RWPE1 (cell line): ENCODE data around the gene OBP2B.

Experiments
- CTCF ChIA-PET: fragments of 350-600 bp; sonication (Branson Sonifier 250); formaldehyde crosslinking; extraction: SDS; loops from one replicate; lab custom pipeline; 2021; lab: Yijun Ruan, JAX
- POLR2A ChIA-PET: fragments of 400-600 bp; formaldehyde crosslinking; extraction: SDS; loops from one replicate; lab custom pipeline; 2020; ENCODE audit warnings: antibody characterized with exemption; ENCODE audit not compliant: low non-redundant PET; lab: Yijun Ruan, JAX
- DNase-seq: peaks from one replicate; pipeline ENCODE4 v3.0.0; 2012; ENCODE audit warnings: low spot score
- H3K27ac ChIP-seq: fragments of 450-650 bp; 2 replicates; pipeline ENCODE4 v1.5.1; 2017
- TF ChIP-seq, protein P1 (sequence below): fragments of 450-650 bp; conservative IDR thresholded peaks from 2 replicates; pipeline ENCODE4 v1.5.1; 2017; ENCODE audit warnings: low read depth, mild to moderate bottlenecking

OBP2B gene

DNA sequence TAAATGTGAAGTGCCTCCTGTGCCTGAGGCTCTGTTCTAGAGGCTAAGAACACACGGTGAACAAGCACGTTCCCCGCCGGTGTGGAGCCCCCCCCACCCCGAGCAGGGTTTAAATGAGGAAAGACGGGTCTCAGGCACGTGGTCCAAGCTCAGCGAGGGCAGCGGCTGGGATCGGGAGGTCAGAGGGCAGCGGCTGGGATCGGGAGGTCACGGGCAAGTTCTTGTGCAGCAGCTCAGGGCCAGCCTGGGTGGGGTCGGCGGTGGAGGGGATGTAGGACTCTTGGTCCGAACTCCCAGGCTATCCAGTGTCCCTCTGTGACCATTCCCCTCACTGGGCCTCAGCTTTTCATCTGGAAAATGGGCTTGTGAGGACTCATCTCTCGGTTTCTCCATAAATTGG lies 42.7 kb downstream of the OBP2B start:
- no peak overlapping the region for H3K27ac ChIP-seq
- CTCF ChIA-PET = interaction anchor here (0.7 to 0.9 kb wide), 2 partner anchors 11 to 14 kb away, joined by 3 to 5 read pairs; no protein-coding TSS in a partner anchor
- no peak for DNase-seq
- TF ChIP-seq, protein P1, sequence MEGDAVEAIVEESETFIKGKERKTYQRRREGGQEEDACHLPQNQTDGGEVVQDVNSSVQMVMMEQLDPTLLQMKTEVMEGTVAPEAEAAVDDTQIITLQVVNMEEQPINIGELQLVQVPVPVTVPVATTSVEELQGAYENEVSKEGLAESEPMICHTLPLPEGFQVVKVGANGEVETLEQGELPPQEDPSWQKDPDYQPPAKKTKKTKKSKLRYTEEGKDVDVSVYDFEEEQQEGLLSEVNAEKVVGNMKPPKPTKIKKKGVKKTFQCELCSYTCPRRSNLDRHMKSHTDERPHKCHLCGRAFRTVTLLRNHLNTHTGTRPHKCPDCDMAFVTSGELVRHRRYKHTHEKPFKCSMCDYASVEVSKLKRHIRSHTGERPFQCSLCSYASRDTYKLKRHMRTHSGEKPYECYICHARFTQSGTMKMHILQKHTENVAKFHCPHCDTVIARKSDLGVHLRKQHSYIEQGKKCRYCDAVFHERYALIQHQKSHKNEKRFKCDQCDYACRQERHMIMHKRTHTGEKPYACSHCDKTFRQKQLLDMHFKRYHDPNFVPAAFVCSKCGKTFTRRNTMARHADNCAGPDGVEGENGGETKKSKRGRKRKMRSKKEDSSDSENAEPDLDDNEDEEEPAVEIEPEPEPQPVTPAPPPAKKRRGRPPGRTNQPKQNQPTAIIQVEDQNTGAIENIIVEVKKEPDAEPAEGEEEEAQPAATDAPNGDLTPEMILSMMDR = no peak
- POLR2A ChIA-PET = interaction anchor here (0.6 kb wide), 1 partner anchor 296 kb away, joined by 3 read pairs; no protein-coding TSS in a partner anchor

DNA sequence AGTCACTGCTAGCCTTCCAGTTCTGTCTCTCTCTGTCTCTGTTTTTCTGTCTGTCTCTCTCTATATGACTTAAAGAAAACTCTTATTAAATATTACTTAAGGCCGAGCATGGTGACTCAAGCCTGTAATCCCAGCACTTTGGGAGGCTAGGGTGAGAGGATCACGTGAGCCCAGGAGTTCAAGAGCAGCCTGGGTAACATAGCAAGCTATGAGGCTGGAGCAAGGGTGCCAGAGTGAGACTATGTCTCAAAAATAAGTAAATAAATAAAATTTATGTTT lies 43.7 kb downstream of the OBP2B start:
- POLR2A ChIA-PET = no interaction called here
- DNase-seq = no peak
- TF ChIP-seq, protein P1 = no peak
- CTCF ChIA-PET = no interaction called here
- no peak overlapping the region for H3K27ac ChIP-seq

DNA sequence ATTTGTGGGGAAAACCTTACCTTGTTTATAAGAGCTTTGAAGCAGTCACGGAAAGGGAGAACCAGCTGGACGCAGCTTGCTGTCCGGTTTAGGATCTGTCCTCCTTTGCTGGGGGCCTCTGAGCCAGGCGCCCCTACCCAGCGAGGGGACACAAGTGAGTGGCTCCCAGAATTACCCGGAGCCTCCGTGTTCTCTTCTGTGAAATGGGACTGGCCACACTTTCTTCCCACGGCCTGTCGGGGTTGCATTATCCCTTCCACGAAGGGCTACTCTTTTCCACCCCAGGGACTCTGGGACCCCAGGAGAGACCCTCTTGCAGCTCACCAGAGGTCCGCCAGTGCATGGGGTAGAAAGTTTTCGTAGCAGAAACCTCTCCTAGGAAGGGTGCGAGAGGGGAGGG lies 44.9 kb downstream of the OBP2B start:
- DNase-seq = no peak
- no peak overlapping the region for H3K27ac ChIP-seq
- TF ChIP-seq, protein P1 = no peak
- CTCF ChIA-PET = interaction anchor here (0.6 to 1.4 kb wide), 2 partner anchors 15 to 17 kb away, joined by 3 read pairs; no protein-coding TSS in a partner anchor
- POLR2A ChIA-PET = no interaction called here

GRCh38 chr9:133163504-133164172 lies 45.4 kb downstream of the OBP2B start, which contains the start of gene GBGT1:
GBGT1 (minus strand) TSS chr9:133163914; CDS start chr9:133162412, 1,502 bp downstream.
- no peak for DNase-seq
- ChIA-PET POLR2A (no interaction called here), CTCF (interaction anchor here (0.6 to 1.4 kb wide), 2 partner anchors 14 to 17 kb away, joined by 3 read pairs; no protein-coding TSS in a partner anchor)
- TF ChIP-seq, protein P1 = no peak
- H3K27ac ChIP-seq = no peak within 1 kb of the TSS

GRCh38 chr9:133162861-133163503 lies 46.1 kb downstream of the OBP2B start:
- TF ChIP-seq, protein P1 = no peak
- no peak overlapping the region for H3K27ac ChIP-seq
- CTCF ChIA-PET = interaction anchor here (0.6 to 1.4 kb wide), 2 partner anchors 18 to 21 kb away, joined by 3 to 4 read pairs; no protein-coding TSS in a partner anchor
- no peak for DNase-seq
- POLR2A ChIA-PET = no interaction called here

DNA sequence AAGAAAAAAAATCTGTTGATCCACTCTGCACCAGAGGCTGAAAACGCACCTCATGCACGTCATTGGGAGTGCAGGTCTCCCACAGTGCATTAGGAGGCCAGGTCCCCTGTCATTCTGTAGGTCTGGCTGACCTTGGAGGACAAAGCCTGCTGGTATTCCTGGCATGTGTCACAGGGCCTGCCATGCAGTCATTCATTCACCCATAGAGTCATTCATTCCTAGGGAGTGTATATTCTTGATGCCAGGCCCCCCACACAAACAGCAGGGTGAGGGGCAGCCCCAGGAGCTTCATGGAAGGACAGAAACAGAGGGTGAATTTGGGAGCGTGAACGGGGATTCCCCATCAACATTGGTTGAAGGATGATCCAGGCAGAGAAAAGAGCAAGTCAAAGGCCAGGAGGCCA lies 47.5 kb downstream of the OBP2B start:
- ChIA-PET CTCF (interaction anchor here (0.6 to 1.6 kb wide), 6 partner anchors 10 to 389 kb away, joined by 3 to 8 read pairs (median 4); no protein-coding TSS in a partner anchor), POLR2A (no interaction called here)
- no peak overlapping the region for H3K27ac ChIP-seq
- TF ChIP-seq, protein P1 = no peak
- DNase-seq = no peak
